Smooth muscle cell of bladder (primary cell): ENCODE results near the gene WHRN. TPM values are rescaled to one million over a fixed set of nuclear protein-coding genes. Genes with fewer than 3 reads are reported as not detected.

Experiments used
- total RNA-seq: library from RNA; depleted of rRNA; stranded (reverse); fragments of >200 nt; gene quantifications from 2 replicates; pipeline ENCODE4 v1.2.3, GENCODE V29; 2014

The WHRN gene
- 1.1 and 2.3 TPM in 2 replicates for total RNA-seq

DNA sequence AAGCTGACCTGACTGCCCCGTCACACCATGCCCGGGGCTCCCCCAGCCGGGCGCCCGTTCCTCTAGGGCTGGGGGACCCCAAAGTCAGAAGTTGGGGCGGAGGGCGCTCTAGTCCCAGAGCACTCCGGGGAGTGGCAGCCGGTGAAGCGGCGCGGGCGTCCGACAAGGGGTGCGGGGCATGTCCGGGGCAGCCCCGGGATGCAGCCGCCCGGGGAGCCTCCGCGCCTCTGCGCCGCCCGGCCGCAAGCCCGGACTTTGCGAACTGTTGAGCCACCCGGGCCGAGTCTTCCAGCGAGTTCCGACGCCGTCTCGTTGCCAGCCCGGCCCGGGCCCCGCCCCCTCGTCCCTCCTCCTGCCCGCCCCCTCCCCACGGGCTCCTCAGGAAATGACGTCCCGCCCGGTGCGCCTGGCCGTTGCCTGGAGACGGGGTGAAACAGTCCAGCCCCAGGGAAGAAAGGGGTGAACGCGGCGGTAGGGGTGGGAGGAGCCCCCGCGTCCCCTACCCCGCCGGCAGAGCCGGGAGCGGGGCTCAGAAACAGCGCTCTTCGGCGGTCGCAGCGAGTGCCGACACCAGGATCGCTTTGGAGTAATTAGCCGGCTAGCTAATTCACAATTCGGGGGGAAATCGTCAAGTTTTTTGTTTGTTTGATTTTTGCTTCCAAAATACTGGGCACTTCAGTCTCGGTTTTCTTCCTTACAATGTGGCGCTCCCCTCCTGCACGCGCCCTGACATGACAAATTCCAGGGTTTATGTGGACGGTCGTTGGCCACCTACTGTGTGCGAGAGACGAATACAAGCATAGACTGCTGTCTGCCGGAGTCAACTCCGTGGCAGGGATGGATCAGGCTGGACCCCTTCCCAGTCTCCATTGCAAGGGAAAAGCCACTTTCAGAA lies at the start of gene WHRN:
WHRN (minus strand) TSS at position 287 of the 895 bp plus-strand sequence. CDS start 672 bp downstream, outside the sequence.

DNA sequence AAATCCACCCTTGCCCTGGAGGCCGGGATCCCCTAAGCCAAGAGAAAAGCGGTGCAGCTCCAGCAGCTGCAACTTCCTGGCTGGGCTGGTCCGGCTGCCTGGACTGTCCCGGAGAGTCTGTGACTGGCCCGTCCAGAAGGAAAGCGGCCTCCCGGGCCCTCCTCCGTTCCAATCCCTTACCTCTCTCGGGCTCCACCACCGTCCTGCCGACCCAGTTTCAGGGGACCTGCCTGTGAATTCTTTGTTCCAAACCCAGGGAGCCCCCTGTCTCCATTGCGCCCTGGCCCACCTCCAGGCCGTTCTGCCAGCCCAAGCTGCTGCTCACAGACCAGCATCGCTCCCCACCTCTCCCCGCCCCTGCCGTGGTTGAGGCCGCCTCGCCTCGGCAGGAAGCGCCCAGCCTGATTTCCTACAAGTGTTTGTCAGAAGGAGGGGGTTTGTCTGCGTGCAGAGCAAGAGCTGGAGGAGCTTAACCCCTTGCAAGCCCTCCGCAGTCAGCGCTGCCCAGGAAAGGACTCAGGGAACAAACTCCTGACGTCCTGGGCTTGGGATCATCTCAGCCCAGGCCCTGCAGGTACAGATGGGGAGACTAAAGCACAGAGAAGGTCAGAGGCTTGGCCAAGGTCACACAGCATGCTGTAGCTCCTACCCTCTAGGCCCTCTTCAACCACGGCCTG lies 117.5 kb downstream of the WHRN start, which contains the start of gene AKNA:
AKNA (minus strand) TSS at position 303 of the 677 bp plus-strand sequence. CDS start 6,649 bp downstream, outside the sequence.

Other genes starting within 250 kb of the WHRN start
- gene ORM1, start 182.4 kb downstream of the WHRN start, total RNA-seq, result not detected in 2 replicates
- gene ORM2, start 175.6 kb downstream of the WHRN start, total RNA-seq, result not detected in 2 replicates
- 7.1 and 8.7 TPM in 2 replicates for gene AKNA, start 117.5 kb downstream of the WHRN start, total RNA-seq
- 150 and 184 TPM in 2 replicates for gene ATP6V1G1, start 82.3 kb upstream of the WHRN start, total RNA-seq
- gene TMEM268, start 105.8 kb upstream of the WHRN start, total RNA-seq, result 5.3 and 6.8 TPM in 2 replicates
- gene TEX53, start 152.3 kb upstream of the WHRN start, total RNA-seq, result not detected in 2 replicates
- gene TEX48, start 176.7 kb upstream of the WHRN start, total RNA-seq, result not detected in 2 replicates